LNCaP clone FGC (cell line): ENCODE data around the gene KIF1B.
A peak's percentile ranks its signal among the peaks of the same experiment; 100 is the strongest.
"Not testable (repeated sequence)": the region's sequence is repeated elsewhere in the genome, so short reads cannot be mapped to it uniquely, and the experiment has no call there.

ENCODE experiments used
- DNase-seq: peaks from one replicate; pipeline ENCODE4 v3.0.0-alpha.2; 2011; ENCODE audit warnings: low read depth
- H3K4me3 ChIP-seq: 2 replicates; pipeline ENCODE4 v1.5.1; 2011; ENCODE audit warnings: mild to moderate bottlenecking, low read depth, low read length, control low read depth
- TF ChIP-seq, protein P1 (sequence below): IDR thresholded peaks from 2 replicates; pipeline ENCODE4 v1.5.1; 2012; ENCODE audit warnings: mild to moderate bottlenecking; ENCODE audit not compliant: control insufficient read depth, insufficient read depth; ENCODE audit errors: extremely low read depth

The KIF1B gene

GRCh38 chr1:10249808-10250457 is 39.6 kb downstream of the KIF1B start:
- TF ChIP-seq, protein P1, sequence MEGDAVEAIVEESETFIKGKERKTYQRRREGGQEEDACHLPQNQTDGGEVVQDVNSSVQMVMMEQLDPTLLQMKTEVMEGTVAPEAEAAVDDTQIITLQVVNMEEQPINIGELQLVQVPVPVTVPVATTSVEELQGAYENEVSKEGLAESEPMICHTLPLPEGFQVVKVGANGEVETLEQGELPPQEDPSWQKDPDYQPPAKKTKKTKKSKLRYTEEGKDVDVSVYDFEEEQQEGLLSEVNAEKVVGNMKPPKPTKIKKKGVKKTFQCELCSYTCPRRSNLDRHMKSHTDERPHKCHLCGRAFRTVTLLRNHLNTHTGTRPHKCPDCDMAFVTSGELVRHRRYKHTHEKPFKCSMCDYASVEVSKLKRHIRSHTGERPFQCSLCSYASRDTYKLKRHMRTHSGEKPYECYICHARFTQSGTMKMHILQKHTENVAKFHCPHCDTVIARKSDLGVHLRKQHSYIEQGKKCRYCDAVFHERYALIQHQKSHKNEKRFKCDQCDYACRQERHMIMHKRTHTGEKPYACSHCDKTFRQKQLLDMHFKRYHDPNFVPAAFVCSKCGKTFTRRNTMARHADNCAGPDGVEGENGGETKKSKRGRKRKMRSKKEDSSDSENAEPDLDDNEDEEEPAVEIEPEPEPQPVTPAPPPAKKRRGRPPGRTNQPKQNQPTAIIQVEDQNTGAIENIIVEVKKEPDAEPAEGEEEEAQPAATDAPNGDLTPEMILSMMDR = no peak
- no peak for DNase-seq
- H3K4me3 ChIP-seq = no peak overlapping the region

DNA sequence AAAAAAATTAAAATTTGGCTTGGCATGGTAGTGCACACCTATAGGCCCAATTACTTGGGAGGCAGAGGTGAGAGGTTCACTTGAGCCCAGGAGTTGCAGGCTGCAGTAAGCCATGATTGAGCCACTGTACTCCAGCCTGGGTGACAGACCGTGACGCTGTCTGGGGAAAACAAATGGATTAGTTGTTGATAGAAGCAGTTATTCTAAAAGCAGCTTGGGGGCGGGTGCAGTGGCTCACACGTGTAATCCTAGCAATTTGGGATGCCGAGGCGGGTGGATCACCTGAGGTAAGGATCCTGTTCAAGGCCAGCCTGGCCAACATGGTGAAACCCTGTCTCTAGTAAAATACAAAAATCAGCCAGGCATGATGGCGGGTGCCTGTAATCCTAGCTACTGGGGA is 40.3 kb downstream of the KIF1B start:
- TF ChIP-seq, protein P1 = no peak
- DNase-seq = no peak
- no peak overlapping the region for H3K4me3 ChIP-seq

GRCh38 chr1:10251325-10252108 is 41.1 kb downstream of the KIF1B start:
- not testable (repeated sequence) for H3K4me3 ChIP-seq, DNase-seq

GRCh38 chr1:10252508-10252907 is 42.1 kb downstream of the KIF1B start:
- DNase-seq = no peak
- no peak overlapping the region for H3K4me3 ChIP-seq
- TF ChIP-seq, protein P1 = no peak

DNA sequence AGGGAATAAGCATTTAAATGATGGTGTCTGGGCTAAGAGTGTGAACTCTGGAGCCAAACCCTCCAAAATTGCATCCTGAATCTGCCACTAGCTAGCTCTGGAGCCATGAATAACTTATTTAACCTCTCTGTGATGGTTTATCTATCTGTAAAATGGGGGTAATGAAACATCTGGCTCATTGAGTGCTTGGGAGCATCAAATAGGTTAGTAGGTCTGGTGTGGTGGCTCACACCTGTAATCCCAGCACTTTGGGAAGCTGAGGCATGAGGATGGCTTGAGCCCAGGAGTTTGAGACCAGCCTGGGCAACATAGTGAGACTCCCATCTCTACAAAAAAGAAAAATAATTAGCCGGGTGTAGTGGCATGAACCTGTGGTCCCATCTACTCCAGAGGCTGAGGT is 42.8 kb downstream of the KIF1B start:
- DNase-seq = no peak
- TF ChIP-seq, protein P1 = no peak
- no peak overlapping the region for H3K4me3 ChIP-seq

GRCh38 chr1:10253755-10254154 is 43.4 kb downstream of the KIF1B start:
- TF ChIP-seq, protein P1 = no peak
- H3K4me3 ChIP-seq = no peak overlapping the region
- peak; percentile 40 for DNase-seq

DNA sequence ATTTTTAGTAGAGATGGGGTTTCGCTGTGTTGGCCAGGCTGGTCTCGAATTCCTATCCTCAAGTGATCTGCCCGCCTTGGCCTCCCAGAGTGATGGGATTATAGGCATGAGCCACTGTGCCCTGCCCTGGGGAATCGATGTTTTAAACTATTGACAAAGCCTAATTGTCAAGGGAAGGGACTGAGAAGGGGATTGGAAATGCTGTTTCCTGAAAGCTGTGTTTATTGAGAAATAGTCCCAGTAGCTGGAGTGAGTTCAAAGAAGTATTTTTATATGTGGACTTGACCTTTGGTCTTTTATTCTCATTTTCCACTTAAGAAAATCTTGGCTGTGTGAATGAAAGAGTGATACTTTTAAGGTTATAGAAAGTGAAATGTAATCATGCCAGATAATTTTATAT is 47.5 kb downstream of the KIF1B start:
- H3K4me3 ChIP-seq = no peak overlapping the region
- TF ChIP-seq, protein P1 = no peak
- DNase-seq = peak; percentile 40

DNA sequence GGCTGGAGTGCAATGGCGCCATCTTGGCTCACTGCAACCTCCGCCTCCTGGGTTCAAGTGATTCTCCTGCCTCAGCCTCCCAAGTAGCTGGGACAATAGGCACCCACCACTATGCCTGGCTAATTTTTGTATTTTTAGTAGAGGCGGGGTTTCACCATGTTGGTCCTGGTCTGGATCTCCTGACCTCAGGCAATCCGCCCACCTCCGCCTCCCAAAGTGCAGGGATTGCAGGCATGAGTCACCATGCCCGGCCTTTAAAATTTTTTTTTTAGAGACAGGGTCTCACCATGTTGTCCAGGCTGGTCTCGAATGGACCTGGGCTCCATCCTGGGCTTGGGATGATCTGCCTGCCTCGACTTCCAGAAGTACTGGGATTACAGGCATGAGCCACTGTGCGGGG is 49.2 kb downstream of the KIF1B start:
- DNase-seq, H3K4me3 ChIP-seq: not testable (repeated sequence)
